GM19025 (cell line): Measurements from ENCODE around the gene USP53.
"Not testable (repeated sequence)": the region's sequence is repeated elsewhere in the genome, so short reads cannot be mapped to it uniquely, and the experiment has no call there.

ENCODE experiments used
- ATAC-seq: cut with Tn5 transposase; IDR thresholded peaks from one replicate; pipeline ENCODE4 v1.9.1; 2021; ENCODE audit warnings: mild to moderate bottlenecking, low read depth, moderate library complexity; ENCODE audit not compliant: unreplicated experiment

Gene USP53

GRCh38 chr4:119227690-119228089 lies 15.2 kb downstream of the USP53 start:
- no peak for ATAC-seq

GRCh38 chr4:119228406-119228805 lies 15.9 kb downstream of the USP53 start:
- ATAC-seq, result no peak

- no peak for ATAC-seq
Measured at GRCh38 chr4:119229908-119230687, 17.6 kb downstream of the USP53 start.

GRCh38 chr4:119231491-119231890 lies 19.0 kb downstream of the USP53 start:
- no peak for ATAC-seq

- ATAC-seq, result no peak
Measured at GRCh38 chr4:119232286-119232685, 19.8 kb downstream of the USP53 start.

GRCh38 chr4:119233191-119233590 lies 20.7 kb downstream of the USP53 start:
- no peak for ATAC-seq

GRCh38 chr4:119233750-119234149 lies 21.2 kb downstream of the USP53 start:
- no peak for ATAC-seq

GRCh38 chr4:119237201-119237600 lies 24.7 kb downstream of the USP53 start:
- ATAC-seq, result no peak

GRCh38 chr4:119237642-119238041 lies 25.1 kb downstream of the USP53 start:
- no peak for ATAC-seq

- peak; percentile 92 for ATAC-seq
Measured at GRCh38 chr4:119238068-119238722, 25.7 kb downstream of the USP53 start.

GRCh38 chr4:119240128-119240527 lies 27.6 kb downstream of the USP53 start:
- ATAC-seq, result no peak

GRCh38 chr4:119240568-119240967 lies 28.1 kb downstream of the USP53 start:
- ATAC-seq, result no peak

GRCh38 chr4:119242417-119242816 lies 29.9 kb downstream of the USP53 start:
- no peak for ATAC-seq

GRCh38 chr4:119243868-119244267 lies 31.4 kb downstream of the USP53 start:
- no peak for ATAC-seq

GRCh38 chr4:119244344-119244743 lies 31.8 kb downstream of the USP53 start:
- no peak for ATAC-seq

GRCh38 chr4:119244832-119245231 lies 32.3 kb downstream of the USP53 start:
- no peak for ATAC-seq

- no peak for ATAC-seq
Measured at GRCh38 chr4:119246177-119246733, 33.7 kb downstream of the USP53 start.

GRCh38 chr4:119251037-119251436 lies 38.5 kb downstream of the USP53 start:
- not testable (repeated sequence) for ATAC-seq

- ATAC-seq, result not testable (repeated sequence)
Measured at GRCh38 chr4:119255223-119255622, 42.7 kb downstream of the USP53 start.

- ATAC-seq, result no peak
Measured at GRCh38 chr4:119260528-119260927, 48.0 kb downstream of the USP53 start.

GRCh38 chr4:119261986-119262385 lies 49.5 kb downstream of the USP53 start:
- no peak for ATAC-seq

GRCh38 chr4:119264743-119265142 lies 52.2 kb downstream of the USP53 start:
- ATAC-seq, result no peak
